HG03442 (cell line): Measurements from ENCODE around the gene FDX1.
A peak's percentile ranks its signal among the peaks of the same experiment; 100 is the strongest.
"Not testable (repeated sequence)": the region's sequence is repeated elsewhere in the genome, so short reads cannot be mapped to it uniquely, and the experiment has no call there.

Experiments
- ATAC-seq: cut with Tn5 transposase; IDR thresholded peaks from one replicate; pipeline ENCODE4 v1.9.1; 2021; ENCODE audit warnings: mild to moderate bottlenecking, moderate library complexity; ENCODE audit not compliant: unreplicated experiment

FDX1 gene

GRCh38 chr11:110429731-110430266 is at the start of gene FDX1:
TSS of gene FDX1 (plus strand) at chr11:110429948. CDS start at chr11:110430121, 173 bp downstream.
- ATAC-seq = peak; percentile 86

- no peak for ATAC-seq
These were observed 48.7 kb upstream of the FDX1 start for GRCh38 chr11:110380836-110381622.

GRCh38 chr11:110388231-110388630 is 41.5 kb upstream of the FDX1 start:
- ATAC-seq = not testable (repeated sequence)

GRCh38 chr11:110389965-110390364 is 39.8 kb upstream of the FDX1 start:
- ATAC-seq = no peak

GRCh38 chr11:110392056-110392455 is 37.7 kb upstream of the FDX1 start:
- ATAC-seq = no peak

GRCh38 chr11:110397668-110398286 is 32.0 kb upstream of the FDX1 start:
- not testable (repeated sequence) for ATAC-seq

GRCh38 chr11:110403585-110403984 is 26.2 kb upstream of the FDX1 start:
- ATAC-seq = not testable (repeated sequence)

- ATAC-seq = not testable (repeated sequence)
These were observed 24.1 kb upstream of the FDX1 start for GRCh38 chr11:110405636-110406035.

- no peak for ATAC-seq
These were observed 22.4 kb upstream of the FDX1 start for GRCh38 chr11:110407315-110407714.

GRCh38 chr11:110409174-110409573 is 20.6 kb upstream of the FDX1 start:
- ATAC-seq = no peak

GRCh38 chr11:110410651-110411050 is 19.1 kb upstream of the FDX1 start:
- no peak for ATAC-seq

- ATAC-seq = no peak
These were observed 14.7 kb upstream of the FDX1 start for GRCh38 chr11:110415081-110415480.

- ATAC-seq = not testable (repeated sequence)
These were observed 8.1 kb upstream of the FDX1 start for GRCh38 chr11:110421658-110422057.

- ATAC-seq = no peak
These were observed 7.3 kb upstream of the FDX1 start for GRCh38 chr11:110422306-110422905.

- no peak for ATAC-seq
These were observed 4.8 kb upstream of the FDX1 start for GRCh38 chr11:110424775-110425444.

GRCh38 chr11:110425751-110426545 is 3.8 kb upstream of the FDX1 start:
- ATAC-seq = no peak

GRCh38 chr11:110428040-110428439 is 1.7 kb upstream of the FDX1 start:
- no peak for ATAC-seq

GRCh38 chr11:110428956-110429730 is 605 bp upstream of the FDX1 start:
- no peak for ATAC-seq

- peak; percentile 33 for ATAC-seq
These were observed 711 bp downstream of the FDX1 start for GRCh38 chr11:110430267-110431050.
